Superior temporal gyrus (tissue), 1 donor: ENCODE data around the gene RPLP1.

Source experiments
- DNase-seq: peaks from one replicate; pipeline ENCODE4 v3.0.0-alpha.2; 2016; ENCODE audit errors: extremely low spot score

The RPLP1 gene

GRCh38 chr15:69498282-69498681 lies 45.7 kb downstream of the RPLP1 start:
- DNase-seq = no peak

- DNase-seq = no peak
Observed at GRCh38 chr15:69498987-69499386, 46.4 kb downstream of the RPLP1 start.

- no peak for DNase-seq
Observed at GRCh38 chr15:69499521-69500211, 47.0 kb downstream of the RPLP1 start.

GRCh38 chr15:69500339-69500738 lies 47.7 kb downstream of the RPLP1 start:
- DNase-seq = peak; percentile 4

GRCh38 chr15:69501456-69501855 lies 48.8 kb downstream of the RPLP1 start:
- DNase-seq = no peak

- DNase-seq = no peak
Observed at GRCh38 chr15:69502470-69503045, 49.9 kb downstream of the RPLP1 start.

- DNase-seq = peak; percentile 29
Observed at GRCh38 chr15:69504352-69505040, 51.9 kb downstream of the RPLP1 start.
